Left colon (tissue), 2 donors: ENCODE measurements around the gene CCL13. TPM values are rescaled to one million over a fixed set of nuclear protein-coding genes. Genes with fewer than 3 reads are reported as not detected.

Experiments
- ATAC-seq: fragments of 200-7000 bp; cut with Tn5 transposase; one replicate; pipeline ENCODE4 v1.9.1; 2020; ENCODE audit warnings: mild to moderate bottlenecking, moderate library complexity
- DNase-seq, 2 donors: peaks; one replicate each; pipeline ENCODE4 v3.0.0-alpha.2; 2020
- intact Hi-C, 2 donors: fragments of 100-400 bp; cut with DNase I in 1 of 2; cut with micrococcal nuclease in 1 of 2; formaldehyde crosslinking; loops; one replicate each; pipeline versions ENCODE4 v1.11.2 to v1.14.0; 2022; cut with DNase I, micrococcal nuclease
- total RNA-seq, 2 donors: library from RNA; stranded (reverse); fragmentation: NEBNext Ultra II Directional; extraction: Animal tissue kit (Norgen Biotek cat#: 25700); gene quantifications; one replicate each; pipeline ENCODE4 v1.2.1, GENCODE V29; 2021
- donor health status: DM: no; HTN: no; CAD: no.
- donor health status: DM: yes; HTN: yes; CAD: no.

Gene CCL13
- total RNA-seq, 2 donors from 2014 or later, result 2.6 to 7.3 TPM

- DNase-seq (no peak), ATAC-seq (no peak)
- intact Hi-C loops, result no loop called here
Measured at GRCh38 chr17:34377078-34377823, 21.0 kb downstream of the CCL13 start.

- DNase-seq, result no peak
- intact Hi-C loops, result no loop called here
- peak; percentile 41 for ATAC-seq
Measured at GRCh38 chr17:34378664-34379101, 22.4 kb downstream of the CCL13 start.

GRCh38 chr17:34379868-34380267, 23.6 kb downstream of the CCL13 start:
- ATAC-seq (no peak), DNase-seq (no peak)
- intact Hi-C loops, result no loop called here

- DNase-seq, result no peak
- no peak for ATAC-seq
- intact Hi-C loops, result no loop called here
Measured at GRCh38 chr17:34382621-34383124, 26.4 kb downstream of the CCL13 start.

- intact Hi-C loops, result no loop called here
- ATAC-seq, result no peak
- DNase-seq, result no peak
Measured at GRCh38 chr17:34383216-34383615, 26.9 kb downstream of the CCL13 start.

GRCh38 chr17:34384271-34384670, 28.0 kb downstream of the CCL13 start:
- no peak for ATAC-seq
- intact Hi-C loops, result no loop called here

GRCh38 chr17:34384822-34385605, 28.7 kb downstream of the CCL13 start:
- intact Hi-C loops, result no loop called here
- ATAC-seq (no peak), DNase-seq (no peak)

More at GRCh38 chr17:34384271-34384670, 28.0 kb downstream of the CCL13 start:
- DNase-seq, result no peak

- DNase-seq (no peak), ATAC-seq (no peak)
- intact Hi-C loops, result no loop called here
Measured at GRCh38 chr17:34386343-34386696, 30.0 kb downstream of the CCL13 start.

GRCh38 chr17:34386697-34387550, 30.6 kb downstream of the CCL13 start:
- ATAC-seq, result no peak
- intact Hi-C loops, result no loop called here

GRCh38 chr17:34387566-34387965, 31.3 kb downstream of the CCL13 start:
- intact Hi-C loops, result no loop called here
- ATAC-seq (no peak), DNase-seq (no peak)

More at GRCh38 chr17:34386697-34387550, 30.6 kb downstream of the CCL13 start:
- no peak for DNase-seq

- ATAC-seq (no peak), DNase-seq (no peak)
- intact Hi-C loops, result no loop called here
Measured at GRCh38 chr17:34389126-34389750, 33.0 kb downstream of the CCL13 start.

- no peak for DNase-seq
- ATAC-seq, result no peak
- intact Hi-C loops, result no loop called here
Measured at GRCh38 chr17:34390649-34391048, 34.4 kb downstream of the CCL13 start.

- intact Hi-C loops, result no loop called here
- DNase-seq (no peak), ATAC-seq (no peak)
Measured at GRCh38 chr17:34391241-34391640, 35.0 kb downstream of the CCL13 start.

- ATAC-seq (no peak), DNase-seq (no peak)
- intact Hi-C loops, result no loop called here
Measured at GRCh38 chr17:34393401-34393800, 37.1 kb downstream of the CCL13 start.

GRCh38 chr17:34397265-34397664, 41.0 kb downstream of the CCL13 start:
- DNase-seq (no peak), ATAC-seq (no peak)
- intact Hi-C loops, result no loop called here

GRCh38 chr17:34398990-34399389, 42.7 kb downstream of the CCL13 start:
- no peak for ATAC-seq
- DNase-seq, result no peak
- intact Hi-C loops, result no loop called here

- intact Hi-C loops, result no loop called here
Measured at GRCh38 chr17:34399725-34400124, 43.4 kb downstream of the CCL13 start.

GRCh38 chr17:34400301-34400931, 44.1 kb downstream of the CCL13 start:
- ATAC-seq, result no peak
- DNase-seq, result no peak
- intact Hi-C loops, result no loop called here

More at GRCh38 chr17:34399725-34400124, 43.4 kb downstream of the CCL13 start:
- no peak for ATAC-seq
- no peak for DNase-seq
